Stimulated activated CD4-positive, alpha-beta T cell treated with anti-CD3 and anti-CD28 coated beads, Interleukin-12 subunit alpha, Interleukin-12 subunit beta, amount 100 ng/mL, for 48 hours (primary cell): Measurements from ENCODE around the gene ERC1.

Experiments
- DNase-seq, 3 donors: peaks; one replicate each; pipeline ENCODE4 v3.0.0-alpha.2; 2020; ENCODE audit warnings: low read depth in 2 of 3, low spot score in 1 of 3

ERC1 gene

GRCh38 chr12:990661-991349 lies at the start of gene ERC1:
TSS of gene ERC1 (plus strand) at chr12:991223. CDS start at chr12:1027904, 36,681 bp downstream.
- DNase-seq = peak; percentile 65 to 82 (median 77)

GRCh38 chr12:943051-943450 lies 48.0 kb upstream of the ERC1 start:
- no peak for DNase-seq

GRCh38 chr12:944211-944610 lies 46.8 kb upstream of the ERC1 start:
- DNase-seq = no peak

GRCh38 chr12:946212-946611 lies 44.8 kb upstream of the ERC1 start:
- no peak for DNase-seq

GRCh38 chr12:946631-947030 lies 44.4 kb upstream of the ERC1 start:
- DNase-seq = no peak

- DNase-seq = no peak
These were observed 42.8 kb upstream of the ERC1 start for GRCh38 chr12:948238-948637.

GRCh38 chr12:949453-950191 lies 41.4 kb upstream of the ERC1 start, which contains the start of gene RAD52:
TSS of gene RAD52 (minus strand) at chr12:949694. CDS start at chr12:933058, 16,636 bp downstream.
- DNase-seq = peak; percentile 94 to 98 (median 96)

- DNase-seq = no peak
These were observed 39.8 kb upstream of the ERC1 start for GRCh38 chr12:951176-951575.

GRCh38 chr12:953776-954175 lies 37.2 kb upstream of the ERC1 start:
- DNase-seq = peak in 2 of 3 donors; percentile 4 to 5

- no peak for DNase-seq
These were observed 36.3 kb upstream of the ERC1 start for GRCh38 chr12:954741-955140.

- DNase-seq = no peak
These were observed 35.1 kb upstream of the ERC1 start for GRCh38 chr12:955939-956338.

GRCh38 chr12:958588-959123 lies 32.4 kb upstream of the ERC1 start:
- DNase-seq = no peak

GRCh38 chr12:966724-967123 lies 24.3 kb upstream of the ERC1 start:
- no peak for DNase-seq

- no peak for DNase-seq
These were observed 23.4 kb upstream of the ERC1 start for GRCh38 chr12:967641-968040.

GRCh38 chr12:968545-968944 lies 22.5 kb upstream of the ERC1 start:
- DNase-seq = no peak

- DNase-seq = no peak
These were observed 21.2 kb upstream of the ERC1 start for GRCh38 chr12:969821-970220.

- DNase-seq = no peak
These were observed 19.0 kb upstream of the ERC1 start for GRCh38 chr12:971991-972390.

GRCh38 chr12:974271-974862 lies 16.7 kb upstream of the ERC1 start:
- DNase-seq = no peak

- DNase-seq = no peak
These were observed 14.4 kb upstream of the ERC1 start for GRCh38 chr12:976644-977043.

GRCh38 chr12:977156-977555 lies 13.9 kb upstream of the ERC1 start:
- DNase-seq = no peak

- no peak for DNase-seq
These were observed 11.7 kb upstream of the ERC1 start for GRCh38 chr12:979349-979748.
